HG02763 (cell line): ENCODE data around the gene TRANK1.
"Not testable (repeated sequence)": the region's sequence is repeated elsewhere in the genome, so short reads cannot be mapped to it uniquely, and the experiment has no call there.

Experiments used
- ATAC-seq: cut with Tn5 transposase; IDR thresholded peaks from one replicate; pipeline ENCODE4 v1.9.1; 2021; ENCODE audit warnings: mild to moderate bottlenecking, moderate library complexity; ENCODE audit not compliant: unreplicated experiment

The TRANK1 gene

DNA sequence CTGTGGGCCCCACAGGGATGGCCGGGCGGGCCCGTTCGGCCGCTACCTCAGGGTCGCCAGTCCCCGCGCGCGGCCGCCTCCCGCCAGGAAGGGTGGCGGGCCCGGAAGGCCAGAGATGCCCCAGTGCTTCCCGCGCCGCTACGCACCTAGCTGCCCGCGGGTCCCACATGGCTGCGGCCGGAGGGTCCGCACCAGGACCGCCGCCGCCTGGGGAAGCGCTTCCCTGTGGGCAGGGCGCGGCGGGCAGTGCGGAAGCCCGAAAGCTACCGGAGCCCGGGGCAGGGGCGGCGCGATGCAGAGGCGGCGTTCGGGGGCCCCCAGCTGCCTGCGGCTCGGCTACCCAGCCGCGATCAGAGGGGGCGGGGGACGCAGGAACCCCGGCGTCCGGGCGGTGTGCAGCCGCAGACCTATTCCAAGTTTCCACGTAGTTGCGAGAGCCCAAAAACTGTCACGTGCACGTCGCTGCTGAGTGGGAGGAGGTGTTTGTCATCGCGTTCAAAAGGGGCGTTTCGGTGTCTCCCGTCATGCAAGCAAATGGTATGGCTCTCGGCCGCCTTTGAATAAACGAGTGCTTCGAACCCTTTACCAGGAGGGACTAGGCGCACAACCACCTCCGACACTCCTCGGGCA is at the start of gene TRANK1:
Gene TRANK1 (minus strand): TSS at position 414 of the 630 bp plus-strand sequence. CDS start 245 bp downstream, at position 169.
- ATAC-seq, result peak; percentile 63

DNA sequence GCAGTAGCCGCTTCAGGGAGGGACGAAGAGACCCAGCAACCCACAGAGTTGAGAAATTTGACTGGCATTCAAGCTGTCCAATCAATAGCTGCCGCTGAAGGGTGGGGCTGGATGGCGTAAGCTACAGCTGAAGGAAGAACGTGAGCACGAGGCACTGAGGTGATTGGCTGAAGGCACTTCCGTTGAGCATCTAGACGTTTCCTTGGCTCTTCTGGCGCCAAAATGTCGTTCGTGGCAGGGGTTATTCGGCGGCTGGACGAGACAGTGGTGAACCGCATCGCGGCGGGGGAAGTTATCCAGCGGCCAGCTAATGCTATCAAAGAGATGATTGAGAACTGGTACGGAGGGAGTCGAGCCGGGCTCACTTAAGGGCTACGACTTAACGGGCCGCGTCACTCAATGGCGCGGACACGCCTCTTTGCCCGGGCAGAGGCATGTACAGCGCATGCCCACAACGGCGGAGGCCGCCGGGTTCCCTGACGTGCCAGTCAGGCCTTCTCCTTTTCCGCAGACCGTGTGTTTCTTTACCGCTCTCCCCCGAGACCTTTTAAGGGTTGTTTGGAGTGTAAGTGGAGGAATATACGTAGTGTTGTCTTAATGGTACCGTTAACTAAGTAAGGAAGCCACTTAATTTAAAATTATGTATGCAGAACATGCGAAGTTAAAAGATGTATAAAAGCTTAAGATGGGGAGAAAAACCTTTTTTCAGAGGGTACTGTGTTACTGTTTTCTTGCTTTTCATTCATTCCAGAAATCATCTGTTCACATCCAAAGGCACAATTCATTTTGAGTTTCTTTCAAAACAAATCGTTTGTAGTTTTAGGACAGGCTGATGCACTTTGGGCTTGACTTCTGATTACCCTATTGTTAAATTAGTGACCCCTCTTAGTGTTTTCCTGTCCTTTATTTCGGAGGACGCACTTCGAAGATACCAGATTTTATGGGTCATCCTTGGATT is 48.8 kb upstream of the TRANK1 start, which contains the start of gene MLH1:
Gene MLH1 (plus strand): TSS at position 193 of the 958 bp plus-strand sequence. CDS start 30 bp downstream, at position 223.
- peak; percentile 90 for ATAC-seq

DNA sequence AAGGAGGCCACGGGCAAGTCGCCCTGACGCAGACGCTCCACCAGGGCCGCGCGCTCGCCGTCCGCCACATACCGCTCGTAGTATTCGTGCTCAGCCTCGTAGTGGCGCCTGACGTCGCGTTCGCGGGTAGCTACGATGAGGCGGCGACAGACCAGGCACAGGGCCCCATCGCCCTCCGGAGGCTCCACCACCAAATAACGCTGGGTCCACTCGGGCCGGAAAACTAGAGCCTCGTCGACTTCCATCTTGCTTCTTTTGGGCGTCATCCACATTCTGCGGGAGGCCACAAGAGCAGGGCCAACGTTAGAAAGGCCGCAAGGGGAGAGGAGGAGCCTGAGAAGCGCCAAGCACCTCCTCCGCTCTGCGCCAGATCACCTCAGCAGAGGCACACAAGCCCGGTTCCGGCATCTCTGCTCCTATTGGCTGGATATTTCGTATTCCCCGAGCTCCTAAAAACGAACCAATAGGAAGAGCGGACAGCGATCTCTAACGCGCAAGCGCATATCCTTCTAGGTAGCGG is 48.0 kb upstream of the TRANK1 start, which contains the start of gene EPM2AIP1:
Gene EPM2AIP1 (minus strand): TSS at position 326 of the 520 bp plus-strand sequence. CDS start 54 bp downstream, at position 272.
- ATAC-seq, result peak; percentile 80

DNA sequence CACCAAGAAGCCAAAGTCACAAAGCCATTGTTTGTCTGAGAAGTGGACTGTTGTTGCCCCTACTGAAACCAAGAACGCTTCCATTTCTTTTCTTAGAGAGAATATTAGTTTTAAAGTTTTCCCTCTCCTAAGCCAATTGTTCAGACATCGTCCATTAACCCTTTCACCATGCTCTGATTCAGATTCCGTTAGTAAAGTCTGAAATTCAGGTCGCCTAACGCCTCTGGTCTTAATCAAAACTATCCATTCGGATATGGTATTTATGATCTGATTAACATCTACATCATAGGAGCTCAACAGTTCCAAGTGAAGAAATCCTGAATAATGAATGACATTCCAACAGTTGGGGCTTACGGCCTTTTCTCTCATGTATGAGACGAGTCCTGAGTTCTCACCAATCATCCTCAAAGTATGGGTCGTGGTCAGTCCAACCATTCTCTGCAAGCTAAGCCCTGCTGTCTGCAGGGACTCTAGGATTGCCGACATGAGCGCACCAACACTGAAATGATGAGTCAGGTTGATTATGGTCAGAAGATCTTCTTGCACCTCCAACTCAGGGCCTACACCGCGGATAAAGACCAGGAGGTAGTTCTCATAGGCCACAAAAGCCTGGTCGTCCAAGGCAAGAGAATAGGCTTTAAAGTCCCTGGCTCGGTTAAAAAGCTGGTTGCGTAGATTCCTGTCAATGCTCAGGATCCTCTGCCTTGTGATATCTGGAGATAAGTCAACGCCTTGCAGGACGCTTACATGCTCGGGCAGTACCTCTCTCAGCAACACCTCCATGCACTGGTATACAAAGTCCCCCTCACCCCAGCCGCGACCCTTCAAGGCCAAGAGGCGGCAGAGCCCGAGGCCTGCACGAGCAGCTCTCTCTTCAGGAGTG is 47.3 kb upstream of the TRANK1 start:
- no peak for ATAC-seq

DNA sequence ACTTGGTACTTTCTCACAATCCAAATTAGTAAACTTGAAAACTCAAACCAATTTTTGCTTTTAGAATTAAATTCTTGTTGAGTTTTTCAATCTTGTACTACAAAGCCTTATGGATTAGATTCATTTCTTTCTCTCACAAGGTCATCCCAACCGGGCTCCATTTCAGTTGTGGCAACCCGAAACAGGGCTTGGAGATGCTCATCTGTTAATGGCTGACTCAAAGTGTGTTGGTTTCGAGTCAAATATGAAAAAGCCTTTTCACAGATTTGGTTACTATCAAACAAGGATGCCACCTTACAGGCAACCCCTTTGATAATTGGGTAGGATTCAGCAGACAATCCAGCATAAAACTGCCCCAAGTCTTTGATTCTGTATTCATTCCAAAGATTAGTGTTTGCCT is 46.3 kb upstream of the TRANK1 start:
- ATAC-seq, result no peak

DNA sequence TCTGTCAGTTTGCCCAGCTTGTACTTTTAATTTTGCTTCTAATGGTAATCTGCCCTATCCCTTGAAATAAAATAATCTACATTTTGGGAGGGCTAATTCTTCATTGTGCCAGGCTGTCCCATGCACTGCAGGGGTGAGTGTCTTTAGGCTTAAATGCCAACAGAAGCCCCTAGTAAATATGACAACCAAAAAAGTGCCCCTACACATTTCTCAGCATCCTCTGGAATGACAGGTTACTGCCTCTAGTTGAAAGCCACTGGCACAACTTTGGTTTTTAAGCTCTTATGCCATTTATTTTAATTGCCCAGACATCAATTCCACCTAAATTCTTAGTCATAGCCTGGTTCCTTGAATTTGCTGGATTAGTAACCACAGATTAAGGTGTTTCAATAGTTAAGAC is 44.7 kb upstream of the TRANK1 start:
- no peak for ATAC-seq

DNA sequence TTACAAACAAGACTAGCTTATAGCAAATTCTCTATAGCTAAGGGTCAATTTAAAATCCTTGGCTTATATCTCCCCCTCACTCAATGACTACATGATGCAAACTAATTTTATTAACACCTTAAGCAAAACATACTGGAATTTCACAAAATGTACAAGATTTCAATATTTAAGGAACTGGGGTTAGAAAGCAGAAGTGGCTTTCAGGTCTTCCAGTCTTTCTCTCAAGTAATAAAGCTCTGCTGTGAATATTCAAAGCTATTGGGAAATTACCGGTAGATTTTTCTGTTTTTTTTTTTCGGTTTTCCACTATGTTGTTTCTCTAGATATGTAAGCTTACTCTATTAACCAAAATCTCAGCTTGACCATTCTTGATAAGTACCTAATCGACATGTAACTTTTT is 44.2 kb upstream of the TRANK1 start:
- no peak for ATAC-seq

DNA sequence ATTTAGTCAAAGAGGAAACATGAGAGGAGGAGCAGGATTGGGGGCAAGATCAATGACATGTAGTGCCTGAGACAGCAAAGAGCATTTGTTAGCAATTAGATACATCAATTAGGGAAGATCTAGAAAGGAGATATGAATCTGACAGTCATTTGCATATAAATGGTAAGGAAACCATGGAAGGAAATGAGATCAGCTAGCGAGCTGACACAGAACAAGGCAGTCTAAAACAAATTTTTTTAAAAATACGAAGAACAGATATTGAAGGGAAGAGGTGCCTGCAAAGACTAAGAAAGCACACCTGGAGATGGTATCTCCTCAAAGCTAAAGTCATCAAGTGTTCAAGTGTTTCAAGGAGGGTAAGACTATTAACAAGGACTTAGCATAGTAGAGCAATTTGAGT is 43.5 kb upstream of the TRANK1 start:
- ATAC-seq, result no peak

DNA sequence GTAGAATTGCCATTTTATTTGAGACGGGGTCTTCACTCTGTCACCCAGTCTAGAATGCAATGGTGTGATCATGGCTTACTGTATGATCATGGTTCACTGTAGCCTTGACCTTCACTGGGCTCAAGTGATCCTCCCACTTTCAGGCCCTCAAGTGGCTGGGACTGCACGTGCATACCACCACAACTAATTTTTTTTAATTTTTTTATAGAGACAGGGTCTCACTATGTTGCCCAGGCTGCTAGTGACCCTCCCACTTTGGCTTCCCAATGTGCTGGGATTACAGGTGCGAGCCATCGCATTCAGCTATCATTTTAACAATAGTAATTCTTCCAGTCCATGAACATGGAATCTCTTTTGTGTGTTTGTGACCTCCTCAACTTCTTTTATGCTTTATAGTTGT is 36.2 kb upstream of the TRANK1 start:
- no peak for ATAC-seq

DNA sequence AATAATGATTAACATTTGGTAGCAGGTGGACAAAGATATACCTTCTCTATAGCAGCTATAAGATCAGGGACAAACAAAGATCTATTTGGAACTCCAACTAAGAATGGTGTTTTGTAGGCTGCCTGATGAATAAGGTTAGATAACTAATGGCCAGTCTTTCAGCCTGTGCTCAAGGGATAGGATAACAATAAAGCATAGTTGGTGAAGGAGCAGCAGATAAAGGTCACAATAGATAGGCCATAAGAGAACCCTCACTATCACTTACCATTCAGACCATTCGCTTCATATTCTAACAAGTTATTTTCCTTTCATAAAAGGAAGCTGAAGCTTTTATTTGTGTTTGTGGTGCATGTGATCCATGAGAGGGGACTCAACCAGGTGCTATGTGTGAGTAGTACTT is 28.3 kb upstream of the TRANK1 start:
- no peak for ATAC-seq

DNA sequence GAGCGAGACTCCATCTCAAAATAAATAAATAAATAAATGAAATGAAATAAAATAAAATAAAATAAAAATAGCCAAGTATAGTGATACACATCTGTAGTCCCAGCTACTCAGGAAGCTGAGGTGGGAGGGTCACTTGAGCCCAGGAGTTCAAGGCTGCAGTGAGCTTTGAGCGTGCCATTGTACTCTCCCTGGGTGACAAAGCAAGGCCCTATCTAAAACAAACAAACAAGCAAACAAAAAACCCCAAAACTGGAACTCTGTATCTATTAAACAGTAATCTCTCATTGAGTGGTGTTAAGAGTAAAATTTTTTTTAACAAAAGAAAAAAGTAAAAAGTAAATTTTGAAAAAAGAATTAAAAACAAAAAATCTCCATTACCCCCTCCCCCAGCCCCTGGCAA is 27.3 kb upstream of the TRANK1 start:
- no peak for ATAC-seq

DNA sequence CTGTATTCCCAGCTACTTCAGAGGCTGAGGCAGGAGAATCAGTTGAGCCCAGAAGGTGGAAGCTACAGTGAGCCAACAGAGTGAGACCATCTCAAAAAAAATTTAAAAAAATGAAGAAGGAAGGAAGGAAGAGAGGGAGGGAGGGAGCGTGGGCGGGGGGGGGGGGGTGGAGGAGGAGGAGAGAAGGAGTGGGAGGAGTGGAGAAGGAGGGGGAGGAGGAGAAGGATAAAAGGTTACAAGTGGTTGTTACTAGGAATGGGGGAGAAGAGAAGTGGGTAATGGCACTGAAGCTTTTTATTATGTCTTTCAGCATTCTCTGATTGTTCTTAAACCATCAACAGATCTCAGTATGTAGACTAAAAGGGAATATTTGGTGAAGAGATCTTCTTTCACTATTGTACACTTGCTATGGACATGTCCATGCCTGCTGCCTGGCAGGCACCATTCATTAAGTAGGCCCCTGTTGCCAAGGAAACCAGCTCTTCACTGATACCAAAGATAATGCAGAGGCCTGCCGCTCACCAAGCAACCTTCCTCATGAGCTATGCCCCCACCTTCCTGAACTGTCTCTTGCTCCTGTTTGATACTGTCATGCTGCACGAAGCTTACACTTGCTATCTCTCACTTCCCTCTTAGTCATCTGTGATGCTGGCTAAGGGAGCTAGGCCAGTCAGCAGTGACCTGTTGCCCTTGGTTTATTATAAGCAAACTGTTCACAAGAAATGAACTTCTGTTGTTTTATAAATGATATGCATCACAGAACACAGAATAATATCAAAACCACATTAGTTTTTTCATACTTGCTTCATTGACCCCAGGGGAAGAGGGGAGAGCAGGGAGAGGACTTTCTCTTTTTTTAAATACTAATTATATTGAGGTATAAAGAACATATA is 24.9 kb upstream of the TRANK1 start:
- ATAC-seq, result peak; percentile 99

DNA sequence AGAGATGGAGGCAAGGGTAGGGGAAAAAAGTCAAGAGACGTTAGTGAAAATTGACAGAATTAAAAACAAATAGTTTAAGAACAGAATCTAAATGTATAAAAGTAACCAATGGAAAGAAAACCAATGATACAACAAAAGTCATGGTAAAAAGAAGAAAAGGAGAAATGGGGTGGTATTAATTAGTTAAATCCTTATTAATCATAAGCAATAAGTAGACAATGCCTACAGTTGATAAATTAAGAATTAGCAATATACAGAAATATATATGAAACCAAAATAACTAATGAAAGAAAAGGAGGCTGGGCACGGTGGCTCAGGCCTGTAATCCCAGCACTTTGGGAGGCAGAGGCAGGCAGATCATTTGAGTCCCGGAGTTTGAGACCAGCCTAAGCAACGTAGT is 24.2 kb upstream of the TRANK1 start:
- ATAC-seq, result no peak

DNA sequence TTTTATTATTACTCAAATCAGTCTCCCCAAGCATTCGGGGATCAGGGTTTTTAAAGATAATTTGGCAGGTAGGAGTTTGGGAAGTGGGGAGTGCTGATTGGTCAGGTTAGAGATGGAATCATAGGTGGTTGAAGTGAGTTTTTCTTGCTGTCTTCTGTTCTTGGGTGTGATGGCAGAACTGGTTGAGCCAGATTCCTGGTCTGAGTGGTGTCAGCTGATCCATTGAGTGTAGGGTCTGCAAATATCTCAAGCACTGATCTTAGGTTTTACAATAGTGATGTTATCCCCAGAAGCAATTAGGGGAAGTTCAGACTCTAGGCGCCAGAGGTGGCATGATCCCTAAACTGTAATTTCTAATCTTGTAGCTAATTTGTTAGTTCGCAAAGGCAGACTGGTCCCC is 20.6 kb upstream of the TRANK1 start:
- ATAC-seq, result no peak

DNA sequence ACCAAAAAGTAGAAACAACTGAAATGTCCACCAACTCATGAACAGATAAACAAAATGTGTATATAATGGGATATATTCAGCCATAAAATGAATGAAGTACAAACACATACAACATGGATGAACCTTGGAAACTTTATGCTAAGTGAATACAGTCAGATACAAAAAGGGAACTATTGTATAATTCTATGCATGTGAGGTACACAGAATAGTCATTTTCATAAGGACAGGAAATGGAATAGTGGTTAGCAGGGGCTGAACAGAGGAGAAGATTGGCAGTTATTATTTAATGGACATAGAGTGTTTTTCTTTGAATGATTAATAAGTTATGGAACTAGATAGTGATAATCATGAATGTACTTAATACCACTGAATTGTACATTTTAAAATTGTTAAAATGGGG is 20.0 kb upstream of the TRANK1 start:
- no peak for ATAC-seq

DNA sequence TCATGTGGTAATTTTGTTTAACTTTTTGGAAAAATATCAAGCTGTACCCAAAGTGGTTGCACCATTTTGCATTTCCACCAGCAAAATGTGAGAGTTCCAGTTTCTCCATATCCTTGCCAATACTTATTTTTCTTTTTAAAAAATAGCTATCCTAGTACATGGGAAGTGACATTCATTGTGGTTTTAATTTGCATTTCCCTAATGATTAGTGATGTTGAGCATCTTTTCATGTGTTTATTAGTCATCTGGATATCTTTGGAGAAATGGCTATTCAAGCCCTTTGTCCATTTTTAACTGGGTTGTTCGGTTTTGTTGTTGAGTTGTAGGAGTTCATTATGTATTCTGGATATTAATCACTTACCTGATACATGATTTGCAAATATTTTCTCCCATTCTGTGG is 19.5 kb upstream of the TRANK1 start:
- no peak for ATAC-seq

DNA sequence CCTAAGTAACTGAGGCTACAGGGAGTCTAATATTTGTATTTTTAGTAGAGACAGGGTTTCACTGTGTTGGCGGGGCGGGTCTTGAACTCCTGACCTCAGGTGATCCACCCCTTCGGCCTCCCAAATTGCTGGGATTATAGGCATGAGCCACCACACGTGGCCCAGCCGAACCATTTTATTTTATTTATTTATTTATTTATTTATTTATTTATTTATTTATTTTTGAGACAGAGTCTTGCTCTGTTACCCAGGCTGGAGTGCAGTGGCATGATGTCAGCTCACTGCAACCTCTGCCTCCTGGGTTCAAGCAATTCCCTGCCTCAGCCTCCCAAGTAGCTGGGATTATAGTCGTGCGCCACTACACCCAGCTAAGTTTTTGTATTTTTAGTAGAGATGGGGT is 18.2 kb upstream of the TRANK1 start:
- ATAC-seq, result not testable (repeated sequence)

DNA sequence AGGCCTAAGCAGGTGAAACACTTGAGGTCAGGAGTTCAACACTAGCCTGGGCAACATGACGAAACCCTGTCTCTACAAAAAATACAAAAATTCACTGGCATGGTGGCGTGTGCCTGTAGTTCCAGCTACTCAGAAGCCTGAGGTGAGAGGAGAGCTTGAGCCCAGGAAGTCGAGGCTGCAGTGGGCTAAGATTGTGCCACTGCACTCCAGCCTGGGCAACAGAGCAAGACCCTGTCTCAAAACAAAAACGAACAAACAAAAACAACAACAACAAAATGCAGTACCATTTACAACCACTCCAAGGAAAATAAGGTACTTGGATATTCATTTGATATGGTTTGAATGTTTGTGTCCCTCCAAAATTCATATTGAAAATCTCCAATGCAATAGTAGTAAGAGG is 15.6 kb upstream of the TRANK1 start:
- no peak for ATAC-seq

DNA sequence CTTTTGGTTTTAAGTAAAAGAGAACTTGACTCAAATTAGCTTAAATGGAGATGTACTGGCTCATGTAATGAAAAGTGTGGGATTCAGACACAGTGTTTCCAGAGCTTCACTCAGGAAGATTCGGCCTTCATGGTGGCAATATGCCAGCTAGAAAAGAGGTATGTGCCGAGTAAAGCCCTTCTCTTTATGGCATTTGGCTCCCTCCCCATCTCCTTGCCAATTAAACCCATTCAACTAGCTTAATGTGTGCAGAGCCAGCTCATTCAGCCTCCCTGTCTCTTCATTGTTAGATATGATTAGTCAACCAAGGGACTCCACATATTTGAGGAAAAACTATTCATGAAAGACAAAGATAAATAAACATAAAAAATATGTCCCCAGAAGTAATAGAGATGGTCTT is 15.0 kb upstream of the TRANK1 start:
- no peak for ATAC-seq
